Sigmoid colon (tissue), 7 donors: Measurements from ENCODE around the gene TWSG1. TPM values are rescaled to one million over a fixed set of nuclear protein-coding genes. Genes with fewer than 3 reads are reported as not detected.

Experiments used
- DNase-seq: peaks from one replicate; pipeline ENCODE4 v3.0.0-alpha.2; 2019
- H3K27ac ChIP-seq, 4 donors: fragments of 200-600 bp; sonication (generic); one replicate each; pipeline ENCODE4 v1.5.1; 2016 to 2019; ENCODE audit warnings: mild to moderate bottlenecking in 1 of 4
- H3K27me3 ChIP-seq, 3 donors: fragments of 200-600 bp; sonication (generic); one replicate each; pipeline ENCODE4 v1.5.1; 2019; ENCODE audit warnings: mild to moderate bottlenecking in 1 of 3
- H3K36me3 ChIP-seq, 4 donors: fragments of 200-600 bp; sonication (generic); one replicate each; pipeline ENCODE4 v1.5.1; 2016 to 2019
- H3K4me1 ChIP-seq, 4 donors: fragments of 200-600 bp; sonication (generic); one replicate each; pipeline ENCODE4 v1.5.1; 2017 to 2019
- H3K4me3 ChIP-seq, 4 donors: fragments of 200-600 bp; sonication (generic); one replicate each; pipeline ENCODE4 v1.5.1; 2017 to 2019; ENCODE audit warnings: mild to moderate bottlenecking in 2 of 4, moderate library complexity in 1 of 4
- H3K9me3 ChIP-seq, 4 donors: fragments of 200-600 bp in 3 of 4; sonication (generic) in 3 of 4; one replicate each; pipeline versions ENCODE4 v1.5.1 to v1.6.1; 2013 to 2019
- EP300 ChIP-seq, 4 donors: sonication (generic); formaldehyde crosslinking; IDR thresholded peaks; one replicate each; pipeline ENCODE4 v1.6.1; 2017; ENCODE audit warnings: antibody characterized with exemption in 4 of 4
- POLR2A ChIP-seq, 2 donors: fragments of 450-650 bp; IDR thresholded peaks; one replicate each; pipeline ENCODE4 v1.6.1; 2016; ENCODE audit warnings: antibody characterized with exemption in 2 of 2, mild to moderate bottlenecking in 2 of 2, moderate library complexity in 2 of 2
- POLR2AphosphoS5 ChIP-seq, 4 donors: sonication (generic); formaldehyde crosslinking; IDR thresholded peaks; one replicate each; pipeline ENCODE4 v1.6.1; 2017; ENCODE audit warnings: antibody characterized with exemption in 4 of 4
- WGBS, 2 donors: extraction: QIAGEN DNeasy Blood & Tissue Kit; methylation state at CpG; one replicate each; pipeline ENCODE4 v1.1.7; 2013; 5-methylcytosine and 5-hydroxymethylcytosine counted together
- intact Hi-C: fragments of 100-400 bp; cut with DNase I; formaldehyde crosslinking; loops from one replicate; pipeline ENCODE4 v1.15.1; 2023
- polyA plus RNA-seq, 3 donors: library from polyadenylated mRNA; stranded (reverse); fragments of 200-250 nt; gene quantifications; one replicate each; pipeline ENCODE4 v1.2.3, GENCODE V29; 2013
- total RNA-seq, 4 donors: library from RNA; depleted of rRNA; stranded (reverse); fragments of >200 nt; gene quantifications; one replicate each; pipeline ENCODE4 v1.1.0, GENCODE V29; 2016
- TF ChIP-seq, protein P1 (sequence below), 4 experiments: fragments of 450-650 bp in 3 of 4; fragments of 200-600 bp in 1 of 4; IDR thresholded peaks; one replicate each; pipeline ENCODE4 v1.5.1; 2016 to 2019; ENCODE audit warnings: antibody characterized with exemption in 4 of 4, mild to moderate bottlenecking in 3 of 4, moderate library complexity in 2 of 4
- donor health status: healthy with polysubstance abuse.
- donor health status: Bipolar disorder and iron deficiency.
- donor health status: healthy.

Gene TWSG1
- total and polyA plus RNA-seq, 7 donors: 3.6 to 88.3 (median 69.2) TPM

DNA sequence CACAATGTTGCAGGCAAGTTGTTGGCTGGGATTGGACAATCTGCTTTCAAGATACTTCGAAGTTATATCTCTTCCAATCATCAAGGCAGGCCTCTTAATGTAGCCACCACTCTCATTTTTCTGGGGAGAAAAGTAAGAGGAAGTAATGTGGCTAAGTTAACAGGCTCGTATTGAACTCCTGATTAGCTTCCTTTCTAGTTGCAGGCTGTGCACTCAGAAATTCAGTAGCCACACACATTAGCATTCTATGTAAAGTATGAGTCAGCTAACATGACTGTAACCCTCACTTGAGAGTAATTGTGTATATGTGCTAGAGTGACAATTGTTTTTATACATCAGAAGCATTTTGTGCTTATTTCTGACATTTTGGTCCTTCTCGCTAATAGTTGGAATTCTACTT lies 3.3 kb downstream of the TWSG1 start:
- peaks cover 0 to 34% (median 19%) of the 10 kb centered on the region in 4 donors for H3K4me1 ChIP-seq
- no peak overlapping the region for H3K27ac ChIP-seq
- H3K4me3 ChIP-seq: no peak overlapping the region
- no peaks in the 10 kb centered on the region for H3K9me3 ChIP-seq
- TF ChIP-seq, protein P1, sequence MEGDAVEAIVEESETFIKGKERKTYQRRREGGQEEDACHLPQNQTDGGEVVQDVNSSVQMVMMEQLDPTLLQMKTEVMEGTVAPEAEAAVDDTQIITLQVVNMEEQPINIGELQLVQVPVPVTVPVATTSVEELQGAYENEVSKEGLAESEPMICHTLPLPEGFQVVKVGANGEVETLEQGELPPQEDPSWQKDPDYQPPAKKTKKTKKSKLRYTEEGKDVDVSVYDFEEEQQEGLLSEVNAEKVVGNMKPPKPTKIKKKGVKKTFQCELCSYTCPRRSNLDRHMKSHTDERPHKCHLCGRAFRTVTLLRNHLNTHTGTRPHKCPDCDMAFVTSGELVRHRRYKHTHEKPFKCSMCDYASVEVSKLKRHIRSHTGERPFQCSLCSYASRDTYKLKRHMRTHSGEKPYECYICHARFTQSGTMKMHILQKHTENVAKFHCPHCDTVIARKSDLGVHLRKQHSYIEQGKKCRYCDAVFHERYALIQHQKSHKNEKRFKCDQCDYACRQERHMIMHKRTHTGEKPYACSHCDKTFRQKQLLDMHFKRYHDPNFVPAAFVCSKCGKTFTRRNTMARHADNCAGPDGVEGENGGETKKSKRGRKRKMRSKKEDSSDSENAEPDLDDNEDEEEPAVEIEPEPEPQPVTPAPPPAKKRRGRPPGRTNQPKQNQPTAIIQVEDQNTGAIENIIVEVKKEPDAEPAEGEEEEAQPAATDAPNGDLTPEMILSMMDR (IDR thresholded peaks at IDR 0.05): no peak
- TF ChIP-seq EP300 (IDR thresholded peaks at IDR 0.05) (no peak), POLR2AphosphoS5 (IDR thresholded peaks at IDR 0.05) (no peak), POLR2A (IDR thresholded peaks at IDR 0.05) (no peak)
- H3K27me3 ChIP-seq: no peaks in the 10 kb centered on the region
- no peak for DNase-seq
- intact Hi-C loops: loop anchor here (5.0 kb wide), 1 partner anchor 179 kb away; no protein-coding TSS in a partner anchor
- 61 to 68% methylated on average over 3 of the region's 3 CpGs for WGBS, 2 donors
- peaks cover 0 to 43% (median 11%) of the 10 kb centered on the region in 4 donors for H3K36me3 ChIP-seq

DNA sequence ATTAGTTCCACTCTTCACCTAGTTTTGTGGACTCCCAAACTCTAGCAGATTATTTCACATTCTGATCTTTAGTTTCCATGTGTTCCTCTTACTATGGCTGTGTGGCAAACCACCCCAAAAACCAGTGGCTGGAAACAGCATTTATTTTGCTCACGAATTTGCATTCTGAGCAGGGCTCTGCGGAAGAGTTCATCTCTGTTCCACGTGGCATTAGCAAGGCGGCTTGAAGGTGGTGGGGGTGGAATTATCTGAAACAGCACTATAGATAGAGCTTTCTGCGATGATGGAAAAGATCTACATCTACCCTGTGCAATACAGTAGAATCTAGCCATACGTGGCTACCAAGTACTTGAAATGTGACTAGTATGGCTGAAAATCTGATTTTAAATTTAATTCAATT lies 5.9 kb downstream of the TWSG1 start:
- H3K4me3 ChIP-seq: no peak overlapping the region
- TF ChIP-seq, protein P1 (IDR thresholded peaks at IDR 0.05): no peak
- no peak for TF ChIP-seq POLR2AphosphoS5 (IDR thresholded peaks at IDR 0.05)
- no peak for TF ChIP-seq EP300 (IDR thresholded peaks at IDR 0.05)
- TF ChIP-seq POLR2A (IDR thresholded peaks at IDR 0.05): no peak
- H3K9me3 ChIP-seq: no peaks in the 10 kb centered on the region
- H3K27ac ChIP-seq: no peak overlapping the region
- H3K4me1 ChIP-seq: peaks cover 0 to 25% (median 15%) of the 10 kb centered on the region in 4 donors
- H3K36me3 ChIP-seq: peaks cover 0 to 60% (median 16%) of the 10 kb centered on the region in 4 donors
- WGBS, 2 donors: 95% methylated on average over 6 of the region's 6 CpGs
- no peak for DNase-seq
- intact Hi-C loops: no loop called here
- H3K27me3 ChIP-seq: no peaks in the 10 kb centered on the region

DNA sequence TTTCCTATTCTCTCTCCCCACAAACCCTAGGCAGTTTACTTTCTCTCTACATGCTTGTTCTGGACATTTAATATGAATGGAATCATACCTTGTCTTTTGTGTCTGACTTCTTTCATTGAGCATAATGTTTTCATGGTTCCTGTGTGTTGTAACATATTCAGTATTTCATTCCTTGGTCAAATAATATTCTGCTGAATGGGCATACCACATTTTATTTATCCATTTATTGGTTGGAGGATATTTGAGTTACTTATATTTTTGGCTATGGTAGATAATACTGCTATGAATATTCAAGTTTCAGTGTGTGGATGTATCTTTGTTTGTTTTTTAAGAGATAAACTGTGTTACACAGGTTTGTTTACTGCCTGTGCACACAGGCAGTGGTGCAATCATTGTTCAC lies 9.0 kb downstream of the TWSG1 start:
- intact Hi-C loops: no loop called here
- peaks cover 0 to 48% (median 8%) of the 10 kb centered on the region in 4 donors for H3K36me3 ChIP-seq
- no peaks in the 10 kb centered on the region for H3K9me3 ChIP-seq
- no peak for DNase-seq
- no peak overlapping the region for H3K27ac ChIP-seq
- no peaks in the 10 kb centered on the region for H3K27me3 ChIP-seq
- no peak overlapping the region for H3K4me3 ChIP-seq
- no peak for TF ChIP-seq EP300 (IDR thresholded peaks at IDR 0.05)
- TF ChIP-seq, protein P1 (IDR thresholded peaks at IDR 0.05): no peak
- TF ChIP-seq POLR2AphosphoS5 (IDR thresholded peaks at IDR 0.05): no peak
- no peak for TF ChIP-seq POLR2A (IDR thresholded peaks at IDR 0.05)
- peaks cover 0 to 15% (median 11%) of the 10 kb centered on the region in 4 donors for H3K4me1 ChIP-seq

DNA sequence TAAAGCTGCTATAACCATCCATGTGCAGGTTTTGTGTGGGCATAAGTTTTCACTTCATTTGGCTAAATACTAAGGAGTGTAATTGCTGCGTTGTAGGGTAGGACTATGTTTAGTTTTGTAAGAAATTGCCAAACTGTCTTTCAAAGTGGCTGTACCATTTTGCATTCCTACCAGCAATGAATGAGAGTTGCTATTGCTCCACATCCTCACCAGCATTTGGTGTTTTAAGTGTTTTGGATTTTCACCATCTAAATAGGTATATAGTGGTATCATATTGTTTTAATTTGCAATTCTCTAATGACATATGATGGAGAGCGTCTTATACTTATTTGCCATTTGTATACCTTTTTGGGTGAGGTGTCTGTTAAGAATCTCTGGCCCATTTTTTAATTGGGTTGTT lies 12.2 kb downstream of the TWSG1 start:
- no peaks in the 10 kb centered on the region for H3K9me3 ChIP-seq
- H3K4me1 ChIP-seq: peaks cover 0 to 26% (median 17%) of the 10 kb centered on the region in 4 donors
- WGBS, 2 donors: 97 to 99% methylated on average over 2 of the region's 2 CpGs
- H3K36me3 ChIP-seq: peaks cover 0 to 24% (median 5%) of the 10 kb centered on the region in 4 donors
- no peak overlapping the region for H3K27ac ChIP-seq
- no peak for DNase-seq
- no peak for TF ChIP-seq POLR2A (IDR thresholded peaks at IDR 0.05)
- TF ChIP-seq, protein P1 (IDR thresholded peaks at IDR 0.05): no peak
- H3K4me3 ChIP-seq: no peak overlapping the region
- no peaks in the 10 kb centered on the region for H3K27me3 ChIP-seq
- intact Hi-C loops: no loop called here

DNA sequence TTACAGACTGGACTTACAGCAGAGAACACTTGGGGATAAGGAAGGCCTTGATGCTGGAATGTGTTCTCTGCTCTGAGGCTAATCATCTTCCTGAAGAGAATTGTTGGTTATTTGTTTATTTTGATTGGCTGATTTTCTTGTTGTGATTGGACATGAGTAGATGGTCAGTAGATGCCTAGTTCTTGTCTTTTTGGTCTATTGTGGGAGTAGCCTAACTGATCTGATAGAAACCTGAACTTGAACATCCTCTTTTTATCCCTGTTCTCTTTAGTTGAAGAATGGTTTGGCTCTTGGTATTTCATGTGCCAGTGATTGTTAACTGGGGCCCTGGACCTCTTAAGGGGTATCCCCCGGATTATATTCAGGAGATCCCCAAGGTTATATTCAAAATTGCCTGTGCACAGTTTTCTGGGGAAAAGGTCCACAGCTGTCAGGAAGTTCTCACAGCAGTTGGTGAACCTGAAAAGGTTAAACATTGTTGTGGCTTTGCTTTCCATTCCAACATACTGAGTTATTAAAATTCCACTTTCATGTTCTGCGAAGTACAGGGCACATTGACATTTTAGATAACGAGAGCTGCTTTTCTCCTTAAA lies 13.6 kb downstream of the TWSG1 start:
- intact Hi-C loops: no loop called here

More for the DNA sequence above, 13.6 kb downstream of the TWSG1 start:
- Histone ChIP-seq H3K36me3 (peaks cover 0 to 19% (median 5%) of the 10 kb centered on the region in 4 donors), H3K9me3 (no peaks in the 10 kb centered on the region), H3K4me3 (no peak overlapping the region), H3K4me1 (peaks cover 0 to 26% (median 17%) of the 10 kb centered on the region in 4 donors), H3K27ac (peak overlapping the region; percentile 7 to 56 (median 38)), H3K27me3 (no peaks in the 10 kb centered on the region)
- TF ChIP-seq, protein P1 (IDR thresholded peaks at IDR 0.05): no peak
- TF ChIP-seq EP300 (IDR thresholded peaks at IDR 0.05): no peak
- TF ChIP-seq POLR2AphosphoS5 (IDR thresholded peaks at IDR 0.05): no peak
- no peak for TF ChIP-seq POLR2A (IDR thresholded peaks at IDR 0.05)
- WGBS, 2 donors: 38 to 47% methylated on average over 3 of the region's 3 CpGs
- DNase-seq: no peak
